Measurements from ENCODE around the gene FNTB. TPM values are rescaled to one million over a fixed set of nuclear protein-coding genes. Genes with fewer than 3 reads are reported as not detected.

FNTB gene
- total and polyA plus RNA-seq, 2 of the 8 experiments (the other 6 are each of a cell fraction or from before 2014, with no cell fraction given): 16.0 to 20.7 TPM

- TF ChIP-seq CHD7 (IDR thresholded peaks at IDR 0.05; ENCODE audit: insufficient replicate concordance, low read length): no peak
- TF ChIP-seq CEBPB (IDR thresholded peaks at IDR 0.05; ENCODE audit: low read depth, low read length): no peak
- no peak for TF ChIP-seq KDM5A (IDR thresholded peaks at IDR 0.05; ENCODE audit: low read length)
- TF ChIP-seq ASH2L (IDR thresholded peaks at IDR 0.05; ENCODE audit: low read length): no peak
- TF ChIP-seq SUZ12 (IDR thresholded peaks at IDR 0.05; ENCODE audit: low read length): no peak
- no peak for TF ChIP-seq SIRT6 (IDR thresholded peaks at IDR 0.05; ENCODE audit: low read length)
- TF ChIP-seq BACH1 (IDR thresholded peaks at IDR 0.05; ENCODE audit: low read length): no peak
- no peak for TF ChIP-seq HDAC6 (IDR thresholded peaks at IDR 0.05; ENCODE audit: low read depth, low read length)
- TF ChIP-seq, protein P1, sequence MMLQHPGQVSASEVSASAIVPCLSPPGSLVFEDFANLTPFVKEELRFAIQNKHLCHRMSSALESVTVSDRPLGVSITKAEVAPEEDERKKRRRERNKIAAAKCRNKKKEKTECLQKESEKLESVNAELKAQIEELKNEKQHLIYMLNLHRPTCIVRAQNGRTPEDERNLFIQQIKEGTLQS (IDR thresholded peaks at IDR 0.05; ENCODE audit: insufficient read depth, low read depth, low read length): no peak
These were observed 18.5 kb upstream of the FNTB start (continued) for GRCh38 chr14:64968167-64968566.
